DMS53 treated with DMSO at 0.1 percent for 48 hours (cell line): ENCODE data around the gene RRP15.
A peak's percentile ranks its signal among the peaks of the same experiment; 100 is the strongest.

Experiments
- DNase-seq: peaks from one replicate; lab custom pipeline; 2025; ENCODE audit not compliant: unreplicated experiment; lab: John Stamatoyannopoulos, UW

RRP15 gene, protein sequence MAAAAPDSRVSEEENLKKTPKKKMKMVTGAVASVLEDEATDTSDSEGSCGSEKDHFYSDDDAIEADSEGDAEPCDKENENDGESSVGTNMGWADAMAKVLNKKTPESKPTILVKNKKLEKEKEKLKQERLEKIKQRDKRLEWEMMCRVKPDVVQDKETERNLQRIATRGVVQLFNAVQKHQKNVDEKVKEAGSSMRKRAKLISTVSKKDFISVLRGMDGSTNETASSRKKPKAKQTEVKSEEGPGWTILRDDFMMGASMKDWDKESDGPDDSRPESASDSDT

DNA sequence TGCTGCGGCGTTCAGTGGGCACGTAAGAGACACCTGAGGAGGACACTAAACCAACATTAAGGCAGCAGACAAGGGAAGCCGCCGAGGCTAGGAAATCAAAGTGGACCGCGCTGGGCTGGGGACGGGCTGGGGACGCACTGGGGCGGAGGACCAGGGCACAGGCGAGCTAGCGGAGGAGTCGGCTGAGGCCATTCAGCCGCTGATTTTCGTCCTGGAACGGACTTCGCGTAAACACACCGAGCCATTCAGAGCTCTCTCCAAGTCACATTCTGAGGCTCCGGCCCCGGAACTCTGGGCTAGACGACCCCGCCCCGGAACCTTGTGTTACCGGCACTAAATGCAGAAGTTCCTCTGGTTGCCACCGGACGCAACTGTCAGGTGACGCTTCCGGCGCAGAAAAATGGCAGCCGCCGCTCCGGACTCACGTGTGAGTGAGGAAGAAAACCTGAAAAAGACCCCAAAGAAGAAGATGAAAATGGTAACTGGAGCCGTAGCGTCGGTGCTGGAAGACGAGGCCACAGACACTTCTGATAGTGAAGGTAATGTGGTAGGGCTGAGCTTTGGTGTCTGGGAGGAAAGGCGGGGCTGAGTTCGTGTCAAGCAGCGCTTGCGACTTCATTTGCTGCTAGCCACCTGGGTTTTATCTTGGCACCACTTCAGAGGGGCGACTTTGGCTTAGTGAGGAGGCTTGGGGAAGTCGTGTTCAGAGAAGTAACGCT, at the start of gene RRP15:
TSS of gene RRP15 (plus strand) at position 377 of the 719 bp plus-strand sequence. CDS start at position 401, 24 bp downstream.
- DNase-seq, result peak; percentile 82

GRCh38 chr1:218242171-218242570, 42.9 kb upstream of the RRP15 start:
- peak; percentile 19 for DNase-seq

DNA sequence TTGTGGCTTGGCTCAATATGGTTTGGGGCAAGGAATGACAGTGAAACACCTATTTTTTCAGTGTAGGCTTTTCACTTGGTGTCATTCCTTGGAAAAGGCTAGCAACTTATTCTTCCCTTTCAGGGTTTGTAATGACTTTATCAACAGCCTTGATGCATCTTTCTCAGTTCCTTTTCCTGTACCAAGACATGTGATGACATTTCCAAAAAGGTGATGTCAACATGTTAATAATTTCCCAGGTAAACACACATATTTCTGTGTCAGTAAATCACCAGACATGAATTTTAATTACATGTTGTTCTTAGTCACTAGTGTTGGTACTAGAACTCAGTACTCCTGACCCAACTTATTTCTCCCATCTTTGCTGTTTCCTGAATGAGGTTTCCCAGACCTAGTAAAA, 37.8 kb upstream of the RRP15 start:
- no peak for DNase-seq

GRCh38 chr1:218249338-218250140, 35.6 kb upstream of the RRP15 start:
- DNase-seq, result no peak

DNA sequence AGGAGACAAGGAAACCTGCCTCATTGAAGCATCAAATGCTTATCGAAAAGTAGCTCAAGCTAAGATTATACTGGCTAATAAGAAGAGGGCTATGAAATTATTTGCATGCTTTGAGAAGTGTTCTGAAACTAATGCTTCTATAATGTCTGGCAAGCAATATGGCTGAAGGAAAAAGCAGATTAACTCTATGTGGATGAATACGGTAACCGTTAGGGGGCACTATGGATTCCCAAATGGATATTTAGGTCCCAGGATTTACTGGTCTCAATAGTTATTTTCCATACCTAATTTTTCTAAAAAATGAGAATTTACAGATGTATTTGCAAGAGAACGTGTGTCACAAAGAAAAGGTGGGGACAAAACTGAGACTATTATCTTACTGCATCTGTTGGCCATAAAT, 34.6 kb upstream of the RRP15 start:
- no peak for DNase-seq

DNA sequence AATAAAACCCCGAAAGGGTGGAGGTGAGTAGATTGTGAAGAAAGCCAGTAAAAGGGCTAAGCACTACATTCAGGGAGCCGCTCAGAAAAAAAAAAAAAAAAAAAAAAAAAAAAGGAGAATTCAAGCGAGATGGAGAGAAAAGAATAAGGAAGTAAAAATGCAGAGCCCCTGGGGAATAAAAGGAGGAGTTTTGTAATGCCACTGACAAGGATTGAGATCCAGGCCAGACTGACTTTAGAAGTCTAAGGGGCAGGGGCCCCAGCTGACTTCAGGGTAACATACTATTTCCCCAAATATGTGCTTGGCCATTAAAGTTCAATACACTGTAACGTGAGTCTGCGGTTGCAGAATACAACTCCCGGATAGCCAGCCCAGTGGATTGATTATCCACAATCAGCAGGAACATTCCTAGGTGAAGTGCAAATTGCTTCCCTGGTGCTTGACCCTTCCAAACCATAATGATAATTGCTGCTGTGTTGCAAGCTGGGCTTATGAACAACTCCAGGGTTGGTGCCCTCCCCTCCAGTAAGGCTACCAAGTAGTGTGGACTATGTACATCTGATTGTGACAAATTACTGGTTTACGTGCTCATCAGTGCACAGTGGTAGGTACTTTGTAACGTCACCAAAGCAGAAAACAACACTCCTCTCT, 30.7 kb upstream of the RRP15 start:
- DNase-seq, result no peak

- DNase-seq, result no peak
Observed at GRCh38 chr1:218255090-218255489, 30.0 kb upstream of the RRP15 start.

GRCh38 chr1:218257371-218257770, 27.7 kb upstream of the RRP15 start:
- DNase-seq, result no peak

- DNase-seq, result no peak
Observed at GRCh38 chr1:218257971-218258370, 27.1 kb upstream of the RRP15 start.

DNA sequence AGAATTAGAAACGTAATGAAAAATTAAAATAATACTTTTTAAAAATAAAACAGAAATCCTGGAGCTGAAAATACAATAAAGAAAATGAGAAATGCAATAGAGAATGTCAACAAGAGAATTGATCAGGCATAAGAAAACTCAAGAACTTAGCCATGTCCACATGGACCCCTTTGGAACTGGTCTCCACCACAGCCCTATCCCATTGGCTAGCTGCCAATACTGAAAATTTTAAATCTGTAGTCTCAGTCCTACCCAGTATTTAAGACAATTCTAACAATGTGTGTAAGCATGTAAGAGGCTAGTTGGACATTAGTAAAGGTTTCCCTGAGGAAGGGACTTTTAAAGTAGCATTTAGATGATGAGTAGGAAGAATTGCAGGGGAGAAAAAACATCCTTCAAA, 25.8 kb upstream of the RRP15 start:
- no peak for DNase-seq

- peak; percentile 59 for DNase-seq
Observed at GRCh38 chr1:218259800-218260199, 25.3 kb upstream of the RRP15 start.

DNA sequence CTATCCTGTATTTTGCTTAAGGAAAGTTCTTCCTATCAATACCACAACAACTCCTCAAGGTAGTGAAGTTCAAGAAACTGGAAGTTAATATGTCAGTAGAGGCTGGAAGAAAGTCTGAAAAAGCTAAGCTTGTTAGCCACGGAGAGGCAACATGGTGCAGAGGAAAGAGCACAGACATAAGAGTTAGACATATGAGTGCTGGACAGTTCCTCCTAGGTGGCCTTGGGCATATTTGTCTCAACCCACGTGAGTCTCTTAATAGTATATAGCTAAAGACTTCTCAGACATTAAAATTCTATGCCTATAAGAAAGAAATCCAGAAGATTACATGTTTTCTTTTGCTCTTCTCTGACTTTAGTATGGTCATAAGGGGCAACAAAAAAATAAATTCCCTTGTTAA, 22.8 kb upstream of the RRP15 start:
- DNase-seq, result no peak

- no peak for DNase-seq
Observed at GRCh38 chr1:218266356-218266755, 18.7 kb upstream of the RRP15 start.

DNA sequence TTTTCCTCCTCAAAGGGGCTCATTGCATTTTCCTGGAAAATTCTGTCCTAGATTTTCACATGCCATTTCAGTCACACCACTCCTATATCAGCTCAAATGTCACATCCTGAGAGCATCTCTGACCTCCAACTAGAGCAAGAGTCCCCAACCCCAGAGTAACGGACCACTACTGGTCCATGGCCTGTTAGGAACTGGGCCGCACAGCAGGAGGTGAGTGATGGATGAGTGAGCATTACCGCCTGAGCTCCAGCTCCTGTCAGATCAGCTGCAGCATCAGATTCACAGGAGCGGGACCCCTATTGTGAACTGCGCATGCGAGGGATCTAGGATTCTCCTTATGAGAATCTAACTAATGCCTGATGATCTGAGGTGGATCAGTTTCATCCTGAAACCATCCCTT, 12.7 kb upstream of the RRP15 start:
- DNase-seq, result no peak

- no peak for DNase-seq
Observed at GRCh38 chr1:218273762-218274479, 11.2 kb upstream of the RRP15 start.

DNA sequence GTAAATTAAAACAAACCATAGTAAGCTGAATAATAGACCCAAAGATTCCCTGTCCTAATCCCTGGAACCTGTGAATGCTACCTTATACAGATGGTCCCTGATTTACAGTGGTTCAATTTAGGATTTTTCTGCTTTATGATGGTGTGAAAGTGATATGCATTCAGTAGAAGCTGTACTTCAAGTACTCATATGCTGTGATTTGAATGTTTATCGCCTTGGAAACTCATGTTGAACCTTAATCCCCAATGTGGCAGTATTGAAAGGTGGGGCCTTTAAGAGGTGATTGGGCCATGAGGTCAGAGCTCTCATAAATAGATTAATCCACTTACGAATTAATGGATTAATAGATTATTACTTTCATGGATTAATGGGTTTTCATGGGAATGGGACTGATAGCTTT, 10.6 kb upstream of the RRP15 start:
- DNase-seq, result no peak

GRCh38 chr1:218275823-218276222, 9.3 kb upstream of the RRP15 start:
- no peak for DNase-seq

DNA sequence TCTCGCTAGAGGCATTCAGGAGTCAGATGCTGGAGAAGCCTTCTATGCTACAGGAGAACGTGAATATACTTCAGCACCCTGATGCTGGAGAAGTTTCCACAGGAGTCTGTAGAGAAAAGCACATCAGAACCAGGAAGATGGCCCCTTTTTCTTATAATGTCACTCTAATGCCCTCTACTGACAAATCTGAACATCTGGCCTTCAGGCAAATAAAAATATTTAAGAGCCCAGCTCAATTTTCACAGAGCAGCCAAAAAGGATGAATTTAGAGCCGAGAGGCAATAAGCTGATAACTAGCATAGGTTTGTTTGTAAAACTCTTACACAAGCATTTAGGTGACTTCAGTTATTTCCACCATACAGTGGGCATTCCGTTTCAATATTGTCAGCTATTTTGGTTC, 3.8 kb upstream of the RRP15 start:
- DNase-seq, result peak; percentile 6

GRCh38 chr1:218284377-218284916, 646 bp upstream of the RRP15 start:
- no peak for DNase-seq

GRCh38 chr1:218292515-218292914, 7.4 kb downstream of the RRP15 start:
- DNase-seq, result no peak
